Activated naive CD4-positive, alpha-beta T cell treated with anti-CD3 and anti-CD28 coated beads, Interleukin-2, amount 50 U/mL, for 16 hours (primary cell): ENCODE measurements around the gene NAA60.

Source experiments
- DNase-seq: peaks from one replicate; pipeline ENCODE4 v3.0.0-alpha.2; 2020

NAA60 gene

GRCh38 chr16:3443108-3444031 lies at the start of gene NAA60, which contains the start of gene ZNF597:
NAA60 (plus strand) TSS chr16:3443680; CDS start chr16:3476228, 32,548 bp downstream.
ZNF597 (minus strand) TSS chr16:3443504; CDS start chr16:3443153, 351 bp downstream.
- DNase-seq, result peak; percentile 79

- DNase-seq, result no peak
Measured at GRCh38 chr16:3400446-3400778, 43.1 kb upstream of the NAA60 start.

- DNase-seq, result peak; percentile 98
Measured at GRCh38 chr16:3400779-3401688, 42.4 kb upstream of the NAA60 start, which contains the start of the genes ZNF174 and ZSCAN32. ZNF174 (plus strand) TSS chr16:3401215; CDS start chr16:3402005, 790 bp downstream. ZSCAN32 (minus strand) TSS chr16:3401004; CDS start chr16:3397557, 3,447 bp downstream.

GRCh38 chr16:3401719-3402397 lies 41.6 kb upstream of the NAA60 start:
- DNase-seq, result no peak

GRCh38 chr16:3408561-3409197 lies 34.8 kb upstream of the NAA60 start:
- DNase-seq, result no peak

- DNase-seq, result no peak
Measured at GRCh38 chr16:3413730-3414379, 29.6 kb upstream of the NAA60 start.

GRCh38 chr16:3431779-3432219 lies 11.7 kb upstream of the NAA60 start:
- peak; percentile 61 for DNase-seq

- DNase-seq, result no peak
Measured at GRCh38 chr16:3434373-3434772, 9.1 kb upstream of the NAA60 start.

- no peak for DNase-seq
Measured at GRCh38 chr16:3439637-3440036, 3.8 kb upstream of the NAA60 start.

GRCh38 chr16:3444032-3444388 lies 530 bp downstream of the NAA60 start:
- DNase-seq, result peak; percentile 25

GRCh38 chr16:3454093-3454492 lies 10.6 kb downstream of the NAA60 start:
- DNase-seq, result no peak

GRCh38 chr16:3454631-3455147 lies 11.2 kb downstream of the NAA60 start:
- DNase-seq, result no peak

GRCh38 chr16:3457434-3458252 lies 14.2 kb downstream of the NAA60 start:
- peak; percentile 93 for DNase-seq

- no peak for DNase-seq
Measured at GRCh38 chr16:3458278-3458851, 14.9 kb downstream of the NAA60 start.

GRCh38 chr16:3458852-3459361 lies 15.4 kb downstream of the NAA60 start:
- no peak for DNase-seq

- no peak for DNase-seq
Measured at GRCh38 chr16:3459401-3460090, 16.1 kb downstream of the NAA60 start.

GRCh38 chr16:3460121-3460520 lies 16.6 kb downstream of the NAA60 start:
- no peak for DNase-seq

GRCh38 chr16:3460585-3460984 lies 17.1 kb downstream of the NAA60 start:
- DNase-seq, result no peak

- DNase-seq, result peak; percentile 35
Measured at GRCh38 chr16:3461151-3461550, 17.7 kb downstream of the NAA60 start.
